GM11168 (cell line): ENCODE results near the gene TMCO2.

Experiments used
- in situ Hi-C: fragments of 300-500 bp; cut with MboI; formaldehyde crosslinking; loops from one replicate; pipeline ENCODE4 v1.12.0; 2022; ENCODE audit warnings: low sequenced_read_pairs; ENCODE audit not compliant: unreplicated experiment

TMCO2 gene

GRCh38 chr1:40300651-40301050, 52.9 kb downstream of the TMCO2 start:
- in situ Hi-C loops = no loop called here

GRCh38 chr1:40301066-40301465, 53.3 kb downstream of the TMCO2 start:
- in situ Hi-C loops = no loop called here
